Measurements from ENCODE around the gene PDLIM7. TPM values are rescaled to one million over a fixed set of nuclear protein-coding genes. Genes with fewer than 3 reads are reported as not detected.
A peak's percentile ranks its signal among the peaks of the same experiment; 100 is the strongest.

PDLIM7 gene
- total RNA-seq, 2 donors from 2014 or later: 6.8 to 16.2 TPM

GRCh38 chr5:177475563-177476427, 21.6 kb downstream of the PDLIM7 start:
- Mint-ChIP-seq H3K4me3 (peak overlapping the region; percentile 49), H3K27me3 (no peaks in the 10 kb centered on the region), H3K4me1 (peaks cover 17% of the 10 kb centered on the region), H3K27ac (no peak overlapping the region), H3K36me3 (ENCODE audit: low read depth) (no peaks in the 10 kb centered on the region)
- no peaks in the 10 kb centered on the region for H3K9me3 ChIP-seq (ENCODE audit: control insufficient read depth, low read length, poor library complexity, severe bottlenecking)
- DNase-seq: no peak
- no peak for ATAC-seq

GRCh38 chr5:177474846-177475562, 22.4 kb downstream of the PDLIM7 start:
- no peak for DNase-seq
- H3K27me3 Mint-ChIP-seq: no peaks in the 10 kb centered on the region
- peaks cover 20% of the 10 kb centered on the region for H3K4me1 Mint-ChIP-seq
- no peak overlapping the region for H3K27ac Mint-ChIP-seq
- no peak for ATAC-seq
- H3K4me3 Mint-ChIP-seq: peak overlapping the region; percentile 92
- no peaks in the 10 kb centered on the region for H3K36me3 Mint-ChIP-seq (ENCODE audit: low read depth)
- H3K9me3 ChIP-seq (ENCODE audit: control insufficient read depth, low read length, poor library complexity, severe bottlenecking): no peaks in the 10 kb centered on the region

- peak overlapping the region; percentile 92 for H3K4me3 Mint-ChIP-seq
- no peaks in the 10 kb centered on the region for H3K27me3 Mint-ChIP-seq
- ATAC-seq (no peak), DNase-seq (no peak)
- no peaks in the 10 kb centered on the region for H3K36me3 Mint-ChIP-seq (ENCODE audit: low read depth)
- no peaks in the 10 kb centered on the region for H3K9me3 ChIP-seq (ENCODE audit: control insufficient read depth, low read length, poor library complexity, severe bottlenecking)
- H3K27ac Mint-ChIP-seq: no peak overlapping the region
- H3K4me1 Mint-ChIP-seq: peaks cover 15% of the 10 kb centered on the region
These were observed 23.4 kb downstream of the PDLIM7 start for GRCh38 chr5:177474002-177474476.

GRCh38 chr5:177473443-177474001, 23.9 kb downstream of the PDLIM7 start, which contains the start of gene DBN1:
TSS of gene DBN1 (minus strand) at chr5:177473634. CDS start at chr5:177473521, 113 bp downstream.
- H3K4me3 Mint-ChIP-seq: peak within 1 kb of the TSS; percentile 92
- no peak within 1 kb of the TSS for H3K27ac Mint-ChIP-seq
- no peaks in the 10 kb centered on the region for H3K9me3 ChIP-seq (ENCODE audit: control insufficient read depth, low read length, poor library complexity, severe bottlenecking)
- no peaks in the 10 kb centered on the region for H3K27me3 Mint-ChIP-seq
- H3K36me3 Mint-ChIP-seq (ENCODE audit: low read depth): no peaks in the 10 kb centered on the region
- peaks cover 13% of the 10 kb centered on the region for H3K4me1 Mint-ChIP-seq
- DNase-seq (no peak), ATAC-seq (peak; percentile 31)

GRCh38 chr5:177472460-177473442, 24.7 kb downstream of the PDLIM7 start:
- ATAC-seq: peak; percentile 52
- Mint-ChIP-seq H3K27me3 (no peaks in the 10 kb centered on the region), H3K4me1 (peaks cover 13% of the 10 kb centered on the region), H3K4me3 (peak overlapping the region; percentile 77), H3K36me3 (ENCODE audit: low read depth) (no peaks in the 10 kb centered on the region), H3K27ac (no peak overlapping the region)
- H3K9me3 ChIP-seq (ENCODE audit: control insufficient read depth, low read length, poor library complexity, severe bottlenecking): no peaks in the 10 kb centered on the region
- DNase-seq: peak in 2 of 3 donors; percentile 38 to 39

- H3K9me3 ChIP-seq (ENCODE audit: control insufficient read depth, low read length, poor library complexity, severe bottlenecking): no peaks in the 10 kb centered on the region
- no peak for ATAC-seq
- DNase-seq: no peak
- Mint-ChIP-seq H3K4me3 (peak overlapping the region; percentile 7), H3K4me1 (peaks cover 13% of the 10 kb centered on the region), H3K27ac (no peak overlapping the region), H3K36me3 (ENCODE audit: low read depth) (no peaks in the 10 kb centered on the region), H3K27me3 (no peaks in the 10 kb centered on the region)
These were observed 25.6 kb downstream of the PDLIM7 start for GRCh38 chr5:177471610-177472356.

- Mint-ChIP-seq H3K36me3 (ENCODE audit: low read depth) (no peaks in the 10 kb centered on the region), H3K4me3 (peak overlapping the region; percentile 49), H3K27ac (no peak overlapping the region), H3K27me3 (no peaks in the 10 kb centered on the region), H3K4me1 (peaks cover 13% of the 10 kb centered on the region)
- ATAC-seq: no peak
- no peak for DNase-seq
- H3K9me3 ChIP-seq (ENCODE audit: control insufficient read depth, low read length, poor library complexity, severe bottlenecking): no peaks in the 10 kb centered on the region
These were observed 26.5 kb downstream of the PDLIM7 start for GRCh38 chr5:177470759-177471536.

GRCh38 chr5:177469750-177470525, 27.5 kb downstream of the PDLIM7 start:
- Mint-ChIP-seq H3K27me3 (no peaks in the 10 kb centered on the region), H3K4me1 (peaks cover 13% of the 10 kb centered on the region), H3K36me3 (ENCODE audit: low read depth) (no peaks in the 10 kb centered on the region), H3K27ac (no peak overlapping the region), H3K4me3 (peak overlapping the region; percentile 49)
- H3K9me3 ChIP-seq (ENCODE audit: control insufficient read depth, low read length, poor library complexity, severe bottlenecking): no peaks in the 10 kb centered on the region
- ATAC-seq: no peak
- DNase-seq: no peak

- ATAC-seq: no peak
- no peak overlapping the region for H3K27ac Mint-ChIP-seq
These were observed 28.4 kb downstream of the PDLIM7 start for GRCh38 chr5:177468685-177469628.

GRCh38 chr5:177468329-177468684, 29.1 kb downstream of the PDLIM7 start:
- no peak overlapping the region for H3K4me3 Mint-ChIP-seq
- no peaks in the 10 kb centered on the region for H3K27me3 Mint-ChIP-seq
- DNase-seq (no peak), ATAC-seq (no peak)
- H3K36me3 Mint-ChIP-seq (ENCODE audit: low read depth): no peaks in the 10 kb centered on the region
- H3K27ac Mint-ChIP-seq: no peak overlapping the region
- peaks cover 3% of the 10 kb centered on the region for H3K4me1 Mint-ChIP-seq
- no peaks in the 10 kb centered on the region for H3K9me3 ChIP-seq (ENCODE audit: control insufficient read depth, low read length, poor library complexity, severe bottlenecking)

More at GRCh38 chr5:177468685-177469628, 28.4 kb downstream of the PDLIM7 start:
- H3K4me3 Mint-ChIP-seq: no peak overlapping the region
- peaks cover 6% of the 10 kb centered on the region for H3K4me1 Mint-ChIP-seq
- H3K9me3 ChIP-seq (ENCODE audit: control insufficient read depth, low read length, poor library complexity, severe bottlenecking): no peaks in the 10 kb centered on the region
- H3K27me3 Mint-ChIP-seq: no peaks in the 10 kb centered on the region
- no peak for DNase-seq
- H3K36me3 Mint-ChIP-seq (ENCODE audit: low read depth): no peaks in the 10 kb centered on the region

All from T-helper 17 cell (primary cell).